Fibroblast of skin of scalp (primary cell): ENCODE results near the gene PEX11G.

Source experiments
- DNase-seq: peaks from one replicate; pipeline ENCODE4 v3.0.0-alpha.2; 2013

The PEX11G gene

GRCh38 chr19:7428651-7429113 lies 60.2 kb downstream of the PEX11G start:
- no peak for DNase-seq

- no peak for DNase-seq
These were observed 60.9 kb downstream of the PEX11G start for GRCh38 chr19:7427944-7428343.

- no peak for DNase-seq
These were observed 61.8 kb downstream of the PEX11G start for GRCh38 chr19:7426986-7427385.
